Neural cell (in vitro differentiated cells): ENCODE results near the gene PROK1. TPM values are rescaled to one million over a fixed set of nuclear protein-coding genes. Genes with fewer than 3 reads are reported as not detected.
"Not testable (repeated sequence)": the region's sequence is repeated elsewhere in the genome, so short reads cannot be mapped to it uniquely, and the experiment has no call there.

ENCODE experiments used
- H2AFZ ChIP-seq: fragments of 200-600, 300-800 bp; sonication (generic), shearing (Covaris generic); 2 replicates; pipeline ENCODE4 v1.6.0; 2014; ENCODE audit warnings: low read depth, mild to moderate bottlenecking, antibody characterized with exemption, low read length, moderate library complexity
- H3F3A ChIP-seq: fragments of 200-600 bp; shearing (Covaris generic); 2 replicates; pipeline ENCODE4 v1.6.1; 2016; ENCODE audit warnings: mild to moderate bottlenecking, moderate library complexity, mixed read lengths, antibody characterized with exemption, low read length; ENCODE audit not compliant: insufficient read depth, poor library complexity, severe bottlenecking
- H3K27ac ChIP-seq: fragments of 200-600, 300-800 bp; sonication (generic), shearing (Covaris generic); 2 replicates; pipeline ENCODE4 v1.5.1; 2014; ENCODE audit warnings: mild to moderate bottlenecking, low read length, moderate library complexity
- H3K27me3 ChIP-seq: fragments of 300-800, 200-600 bp; sonication (generic), shearing (Covaris generic); 2 replicates; pipeline ENCODE4 v1.6.0; 2014; ENCODE audit warnings: mild to moderate bottlenecking, low read depth, low read length, moderate library complexity; ENCODE audit not compliant: insufficient read depth
- H3K36me3 ChIP-seq: fragments of 300-800, 200-600 bp; sonication (generic), shearing (Covaris generic); 2 replicates; pipeline ENCODE4 v1.5.1; 2014; ENCODE audit warnings: mild to moderate bottlenecking, antibody characterized with exemption, low read length, moderate library complexity; ENCODE audit not compliant: insufficient read depth
- H3K4me2 ChIP-seq: fragments of 300-800, 200-600 bp; sonication (generic), shearing (Covaris generic); 2 replicates; pipeline ENCODE4 v1.6.0; 2014; ENCODE audit warnings: mild to moderate bottlenecking, low read length
- H3K4me3 ChIP-seq: fragments of 300-800, 200-600 bp; sonication (generic), shearing (Covaris generic); 2 replicates; pipeline ENCODE4 v1.5.1; 2014; ENCODE audit warnings: mild to moderate bottlenecking, low read length, moderate library complexity
- H3K79me2 ChIP-seq: fragments of 200-600 bp; shearing (Covaris generic); replicated peaks from 2 replicates; pipeline ENCODE4 v1.6.0; 2014; ENCODE audit warnings: mild to moderate bottlenecking, low read length, moderate library complexity; ENCODE audit not compliant: insufficient read depth
- H3K9ac ChIP-seq: fragments of 300-800, 200-600 bp; sonication (generic), shearing (Covaris generic); 2 replicates; pipeline ENCODE4 v1.6.1; 2016; ENCODE audit warnings: mild to moderate bottlenecking, low read length, mixed read lengths
- H3K9me2 ChIP-seq: fragments of 200-600 bp; shearing (Covaris generic); 2 replicates; pipeline ENCODE4 v1.6.1; 2016; ENCODE audit warnings: mild to moderate bottlenecking, low read length, mixed read lengths; ENCODE audit not compliant: insufficient read depth
- H3K9me3 ChIP-seq: fragments of 200-600, 300-800 bp; sonication (generic), shearing (Covaris generic); 2 replicates; pipeline ENCODE4 v1.6.1; 2016; ENCODE audit warnings: mild to moderate bottlenecking, mixed run types, low read length, moderate library complexity, mixed read lengths
- H4K20me1 ChIP-seq: fragments of 200-600 bp; shearing (Covaris generic); 2 replicates; pipeline ENCODE4 v1.6.1; 2016; ENCODE audit warnings: mild to moderate bottlenecking, mixed run types; ENCODE audit not compliant: insufficient read depth
- EP300 ChIP-seq: fragments of 450-650 bp; conservative IDR thresholded peaks from 2 replicates; pipeline ENCODE4 v1.6.1; 2014; ENCODE audit warnings: antibody characterized with exemption, mild to moderate bottlenecking, moderate library complexity; ENCODE audit not compliant: poor library complexity, severe bottlenecking
- EZH2 ChIP-seq: fragments of 200-600, 300-800 bp; shearing (Covaris generic), sonication (generic); IDR thresholded peaks from 2 replicates; pipeline ENCODE4 v1.6.1; 2014; ENCODE audit warnings: antibody characterized with exemption, low read length, borderline replicate concordance, mild to moderate bottlenecking; ENCODE audit not compliant: insufficient read depth, poor library complexity, severe bottlenecking
- MXI1 ChIP-seq: fragments of 450-650 bp; conservative IDR thresholded peaks from 2 replicates; pipeline ENCODE4 v1.6.1; 2014; ENCODE audit warnings: antibody characterized with exemption, mild to moderate bottlenecking; ENCODE audit not compliant: poor library complexity, severe bottlenecking
- POLR2AphosphoS5 ChIP-seq: IDR thresholded peaks from 2 replicates; pipeline ENCODE4 v1.6.1; 2012
- RAD21 ChIP-seq: fragments of 450-650 bp; conservative IDR thresholded peaks from 2 replicates; pipeline ENCODE4 v1.6.1; 2014; ENCODE audit warnings: antibody characterized with exemption, mild to moderate bottlenecking, moderate library complexity
- SMC3 ChIP-seq: fragments of 450-650 bp; conservative IDR thresholded peaks from 2 replicates; pipeline ENCODE4 v1.6.1; 2014; ENCODE audit warnings: antibody characterized with exemption, mild to moderate bottlenecking, moderate library complexity; ENCODE audit not compliant: poor library complexity
- TAF1 ChIP-seq: IDR thresholded peaks from 2 replicates; pipeline ENCODE4 v1.6.1; 2012; ENCODE audit warnings: low read depth
- polyA plus RNA-seq: library from polyadenylated mRNA; depleted of rRNA; stranded (reverse); fragments of >200 nt; gene quantifications from 2 replicates; pipeline ENCODE4 v1.2.3, GENCODE V29; 2014
- TF ChIP-seq, protein P1 (sequence below): fragments of 450-650 bp; IDR thresholded peaks from 2 replicates; pipeline ENCODE4 v1.5.1; 2014; ENCODE audit warnings: antibody characterized with exemption, mild to moderate bottlenecking, moderate library complexity; ENCODE audit not compliant: poor library complexity, severe bottlenecking
- TF ChIP-seq, protein P2 (sequence below): IDR thresholded peaks from 2 replicates; pipeline ENCODE4 v1.6.1; 2012; ENCODE audit warnings: borderline replicate concordance

PROK1 gene
- polyA plus RNA-seq, 1 donor from 2014 or later: 0.54 TPM

DNA sequence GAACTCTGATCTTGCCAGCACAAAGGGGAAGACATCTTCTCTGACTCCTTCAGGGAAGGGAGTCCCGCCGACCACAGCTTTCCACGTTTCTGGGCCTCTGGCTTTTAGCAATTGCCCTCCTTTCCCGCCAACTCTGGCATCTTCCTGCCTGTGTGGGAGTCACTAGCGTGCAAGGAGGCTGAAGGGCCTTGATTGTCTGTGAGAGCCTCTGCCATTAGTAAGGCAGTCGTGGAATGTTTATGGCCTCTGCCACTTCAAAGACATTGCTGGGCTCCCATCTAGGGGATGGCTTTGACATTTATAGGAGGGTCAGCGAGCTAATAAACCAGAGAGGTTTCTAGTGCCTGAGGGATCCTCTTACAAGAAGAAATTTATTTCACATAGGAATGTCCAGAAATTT lies 14.3 kb upstream of the PROK1 start:
- Histone ChIP-seq H3K9ac (no peak overlapping the region), H3K79me2 (no peaks in the 10 kb centered on the region), H3K4me3 (no peak overlapping the region), H3F3A (no peaks in the 10 kb centered on the region), H4K20me1 (no peaks in the 10 kb centered on the region), H3K9me2 (no peaks in the 10 kb centered on the region), H3K36me3 (no peaks in the 10 kb centered on the region), H3K4me2 (no peak overlapping the region), H3K9me3 (no peaks in the 10 kb centered on the region), H3K27me3 (no peaks in the 10 kb centered on the region), H3K27ac (no peak overlapping the region), H2AFZ (no peak overlapping the region)
- TF ChIP-seq SMC3 (no peak), EZH2 (no peak), EP300 (no peak), MXI1 (no peak), POLR2AphosphoS5 (no peak), RAD21 (no peak), TAF1 (no peak)
- TF ChIP-seq, protein P1, sequence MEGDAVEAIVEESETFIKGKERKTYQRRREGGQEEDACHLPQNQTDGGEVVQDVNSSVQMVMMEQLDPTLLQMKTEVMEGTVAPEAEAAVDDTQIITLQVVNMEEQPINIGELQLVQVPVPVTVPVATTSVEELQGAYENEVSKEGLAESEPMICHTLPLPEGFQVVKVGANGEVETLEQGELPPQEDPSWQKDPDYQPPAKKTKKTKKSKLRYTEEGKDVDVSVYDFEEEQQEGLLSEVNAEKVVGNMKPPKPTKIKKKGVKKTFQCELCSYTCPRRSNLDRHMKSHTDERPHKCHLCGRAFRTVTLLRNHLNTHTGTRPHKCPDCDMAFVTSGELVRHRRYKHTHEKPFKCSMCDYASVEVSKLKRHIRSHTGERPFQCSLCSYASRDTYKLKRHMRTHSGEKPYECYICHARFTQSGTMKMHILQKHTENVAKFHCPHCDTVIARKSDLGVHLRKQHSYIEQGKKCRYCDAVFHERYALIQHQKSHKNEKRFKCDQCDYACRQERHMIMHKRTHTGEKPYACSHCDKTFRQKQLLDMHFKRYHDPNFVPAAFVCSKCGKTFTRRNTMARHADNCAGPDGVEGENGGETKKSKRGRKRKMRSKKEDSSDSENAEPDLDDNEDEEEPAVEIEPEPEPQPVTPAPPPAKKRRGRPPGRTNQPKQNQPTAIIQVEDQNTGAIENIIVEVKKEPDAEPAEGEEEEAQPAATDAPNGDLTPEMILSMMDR: no peak
- TF ChIP-seq, protein P2, sequence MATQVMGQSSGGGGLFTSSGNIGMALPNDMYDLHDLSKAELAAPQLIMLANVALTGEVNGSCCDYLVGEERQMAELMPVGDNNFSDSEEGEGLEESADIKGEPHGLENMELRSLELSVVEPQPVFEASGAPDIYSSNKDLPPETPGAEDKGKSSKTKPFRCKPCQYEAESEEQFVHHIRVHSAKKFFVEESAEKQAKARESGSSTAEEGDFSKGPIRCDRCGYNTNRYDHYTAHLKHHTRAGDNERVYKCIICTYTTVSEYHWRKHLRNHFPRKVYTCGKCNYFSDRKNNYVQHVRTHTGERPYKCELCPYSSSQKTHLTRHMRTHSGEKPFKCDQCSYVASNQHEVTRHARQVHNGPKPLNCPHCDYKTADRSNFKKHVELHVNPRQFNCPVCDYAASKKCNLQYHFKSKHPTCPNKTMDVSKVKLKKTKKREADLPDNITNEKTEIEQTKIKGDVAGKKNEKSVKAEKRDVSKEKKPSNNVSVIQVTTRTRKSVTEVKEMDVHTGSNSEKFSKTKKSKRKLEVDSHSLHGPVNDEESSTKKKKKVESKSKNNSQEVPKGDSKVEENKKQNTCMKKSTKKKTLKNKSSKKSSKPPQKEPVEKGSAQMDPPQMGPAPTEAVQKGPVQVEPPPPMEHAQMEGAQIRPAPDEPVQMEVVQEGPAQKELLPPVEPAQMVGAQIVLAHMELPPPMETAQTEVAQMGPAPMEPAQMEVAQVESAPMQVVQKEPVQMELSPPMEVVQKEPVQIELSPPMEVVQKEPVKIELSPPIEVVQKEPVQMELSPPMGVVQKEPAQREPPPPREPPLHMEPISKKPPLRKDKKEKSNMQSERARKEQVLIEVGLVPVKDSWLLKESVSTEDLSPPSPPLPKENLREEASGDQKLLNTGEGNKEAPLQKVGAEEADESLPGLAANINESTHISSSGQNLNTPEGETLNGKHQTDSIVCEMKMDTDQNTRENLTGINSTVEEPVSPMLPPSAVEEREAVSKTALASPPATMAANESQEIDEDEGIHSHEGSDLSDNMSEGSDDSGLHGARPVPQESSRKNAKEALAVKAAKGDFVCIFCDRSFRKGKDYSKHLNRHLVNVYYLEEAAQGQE: no peak

DNA sequence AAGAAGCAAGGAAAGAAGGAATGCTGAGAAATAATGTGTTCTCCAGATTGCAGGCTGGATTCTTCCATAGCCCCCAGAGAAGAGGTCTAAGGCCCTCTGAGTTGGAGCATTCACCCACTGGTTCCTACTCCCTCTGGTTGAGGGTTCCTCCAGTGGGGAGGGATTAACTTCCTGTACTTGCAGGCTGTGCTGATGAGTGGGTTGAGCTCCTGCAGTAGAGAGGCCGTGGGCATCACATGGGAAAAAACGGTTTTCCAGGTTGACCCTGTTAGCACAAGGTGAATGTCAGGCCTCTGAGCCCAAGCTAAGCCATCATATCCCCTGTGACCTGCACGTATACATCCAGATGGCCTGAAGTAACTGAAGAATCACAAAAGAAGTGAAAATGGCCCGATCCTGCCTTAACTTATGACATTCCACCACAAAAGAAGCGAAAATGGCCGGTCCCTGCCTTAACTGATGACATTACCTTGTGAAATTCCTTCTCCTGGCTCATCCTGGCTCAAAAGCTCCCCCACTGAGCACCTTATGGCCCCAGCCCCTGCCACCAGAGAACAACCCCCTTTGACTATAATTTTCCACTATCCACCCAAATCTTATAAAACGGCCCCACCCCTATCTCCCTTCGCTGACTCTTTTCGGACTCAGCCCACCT lies 13.2 kb upstream of the PROK1 start:
- not testable (repeated sequence) for H3K79me2 ChIP-seq, H3K36me3 ChIP-seq, H3K27ac ChIP-seq, H3K4me3 ChIP-seq, H3K4me2 ChIP-seq, H2AFZ ChIP-seq, H3K9ac ChIP-seq, H3K9me3 ChIP-seq, H3K27me3 ChIP-seq, H4K20me1 ChIP-seq, H3F3A ChIP-seq, H3K9me2 ChIP-seq

DNA sequence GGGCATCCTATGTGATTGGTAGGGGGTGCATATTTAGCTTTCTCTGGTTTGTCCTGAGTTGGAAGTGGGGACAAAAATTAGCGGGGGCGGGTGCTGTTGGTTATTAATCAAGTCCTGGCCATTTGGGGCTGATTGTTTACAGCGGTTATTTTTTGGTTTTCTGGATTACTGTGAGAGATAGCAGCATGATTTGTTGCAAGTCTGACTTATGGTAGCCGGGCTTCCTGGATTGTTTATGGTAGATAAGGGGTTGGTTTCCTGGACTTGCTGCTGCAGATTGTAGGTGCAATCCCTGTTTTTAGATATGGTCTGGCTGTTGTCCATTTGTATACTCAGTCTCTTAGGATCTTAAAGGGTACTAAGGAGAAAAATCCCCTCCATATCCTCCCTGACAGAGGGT lies 12.1 kb upstream of the PROK1 start:
- Histone ChIP-seq H3K4me2 (no peak overlapping the region), H3F3A (no peaks in the 10 kb centered on the region), H3K79me2 (no peaks in the 10 kb centered on the region), H3K27me3 (no peaks in the 10 kb centered on the region), H4K20me1 (no peaks in the 10 kb centered on the region), H3K9ac (no peak overlapping the region), H3K9me3 (no peaks in the 10 kb centered on the region), H3K27ac (no peak overlapping the region), H3K4me3 (no peak overlapping the region), H3K9me2 (no peaks in the 10 kb centered on the region), H2AFZ (no peak overlapping the region), H3K36me3 (no peaks in the 10 kb centered on the region)
- no peak for TF ChIP-seq EP300
- TF ChIP-seq MXI1: no peak
- TF ChIP-seq, protein P1: no peak
- TF ChIP-seq, protein P2: no peak
- no peak for TF ChIP-seq TAF1
- no peak for TF ChIP-seq RAD21
- no peak for TF ChIP-seq EZH2
- no peak for TF ChIP-seq POLR2AphosphoS5
- no peak for TF ChIP-seq SMC3
